Bronchial epithelial cell (primary cell): Measurements from ENCODE around the gene SP9. TPM values are rescaled to one million over a fixed set of nuclear protein-coding genes. Genes with fewer than 3 reads are reported as not detected.

Experiments used
- DNase-seq: peaks from one replicate; pipeline ENCODE4 v3.0.0-alpha.2; 2010; ENCODE audit warnings: low read depth
- FAIRE-seq: peaks from 2 replicates; lab custom pipeline; 2011; peaks lifted over from hg19 to GRCh38; lab: Jason Lieb, UNC
- H3K27me3 ChIP-seq: 2 replicates; pipeline ENCODE4 v1.5.1; 2011; ENCODE audit warnings: low read length; ENCODE audit not compliant: control insufficient read depth, insufficient read depth
- H3K36me3 ChIP-seq: 2 replicates; pipeline ENCODE4 v1.5.1; 2011; ENCODE audit warnings: low read length; ENCODE audit not compliant: control insufficient read depth, insufficient read depth
- H3K4me3 ChIP-seq: 2 replicates; pipeline ENCODE4 v1.5.1; 2011; ENCODE audit warnings: mild to moderate bottlenecking, low read depth, low read length, control low read depth
- CTCF ChIP-seq: IDR thresholded peaks from 2 replicates; pipeline ENCODE4 v1.5.1; 2011; ENCODE audit warnings: mild to moderate bottlenecking, moderate library complexity, low read length, control low read depth, inconsistent platforms; ENCODE audit not compliant: insufficient read depth, severe bottlenecking
- total RNA-seq: library from RNA; depleted of rRNA; stranded (reverse); fragments of >200 nt; gene quantifications from 2 replicates; pipeline ENCODE4 v1.2.1, GENCODE V29; 2014

Gene SP9
- total RNA-seq, 1 donor from 2014 or later: not detected

DNA sequence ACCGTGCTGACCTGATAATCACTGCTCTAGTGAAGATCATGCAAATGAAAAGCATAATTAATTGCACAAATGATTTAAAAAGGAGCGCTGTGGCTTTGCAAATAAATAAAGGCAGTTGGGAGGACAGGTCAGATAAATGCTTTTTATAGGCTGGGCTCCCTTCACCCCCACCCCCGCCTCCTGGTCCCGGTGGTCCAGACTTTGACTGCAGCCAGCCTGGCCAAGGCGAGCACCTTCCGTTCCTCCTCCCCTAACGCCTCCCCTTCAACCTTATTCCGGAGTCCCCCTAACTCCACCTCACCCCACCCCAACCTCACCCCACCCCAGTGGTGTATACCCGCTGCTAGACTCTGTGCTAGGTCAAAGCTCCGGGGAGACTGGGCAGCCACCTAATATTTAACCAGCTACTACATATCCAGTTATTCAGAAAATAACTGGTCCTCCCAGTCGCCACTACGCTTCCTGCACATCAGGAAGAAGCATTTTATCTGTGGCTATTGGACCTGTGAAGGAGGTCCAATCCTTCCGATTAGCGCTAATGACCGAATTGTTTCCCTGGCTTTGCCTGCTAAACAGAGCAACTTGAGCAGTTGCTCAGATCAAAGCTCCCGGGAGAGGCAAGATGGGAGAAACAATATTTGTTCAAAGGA, 3.7 kb upstream of the SP9 start:
- Histone ChIP-seq H3K36me3 (no peaks in the 10 kb centered on the region), H3K27me3 (peaks cover 87% of the 10 kb centered on the region), H3K4me3 (no peak overlapping the region)
- FAIRE-seq (no peak), DNase-seq (no peak)
- no peak for TF ChIP-seq CTCF

DNA sequence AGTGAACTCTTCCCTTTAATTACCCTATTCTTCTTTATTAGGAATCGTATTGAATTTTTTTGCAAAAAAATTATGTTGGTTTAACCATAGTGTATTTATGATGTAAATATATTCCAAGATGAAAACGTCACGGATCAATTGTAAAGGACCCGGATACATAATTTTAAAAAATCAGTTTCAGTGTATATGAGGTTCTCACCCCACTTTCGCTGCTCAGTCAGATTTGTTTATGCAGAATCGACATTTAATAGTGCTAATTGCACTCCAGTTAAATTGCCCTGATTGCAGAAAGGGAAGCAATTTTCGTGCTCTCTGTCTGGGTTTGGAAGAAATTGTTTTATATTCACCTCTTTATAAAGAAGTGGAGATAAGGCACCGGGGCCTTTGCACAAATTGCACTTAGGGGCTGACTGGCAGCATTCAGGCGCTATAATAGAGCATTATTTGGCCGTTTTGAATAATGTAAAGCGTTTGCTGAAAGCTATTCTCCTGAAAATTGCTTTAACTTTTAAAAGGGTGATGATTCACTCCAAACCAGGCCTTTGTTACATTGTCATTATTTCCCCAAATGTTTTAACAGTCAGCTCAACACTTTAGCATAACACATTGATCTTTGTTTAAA, 3.0 kb upstream of the SP9 start:
- FAIRE-seq (no peak), DNase-seq (no peak)

DNA sequence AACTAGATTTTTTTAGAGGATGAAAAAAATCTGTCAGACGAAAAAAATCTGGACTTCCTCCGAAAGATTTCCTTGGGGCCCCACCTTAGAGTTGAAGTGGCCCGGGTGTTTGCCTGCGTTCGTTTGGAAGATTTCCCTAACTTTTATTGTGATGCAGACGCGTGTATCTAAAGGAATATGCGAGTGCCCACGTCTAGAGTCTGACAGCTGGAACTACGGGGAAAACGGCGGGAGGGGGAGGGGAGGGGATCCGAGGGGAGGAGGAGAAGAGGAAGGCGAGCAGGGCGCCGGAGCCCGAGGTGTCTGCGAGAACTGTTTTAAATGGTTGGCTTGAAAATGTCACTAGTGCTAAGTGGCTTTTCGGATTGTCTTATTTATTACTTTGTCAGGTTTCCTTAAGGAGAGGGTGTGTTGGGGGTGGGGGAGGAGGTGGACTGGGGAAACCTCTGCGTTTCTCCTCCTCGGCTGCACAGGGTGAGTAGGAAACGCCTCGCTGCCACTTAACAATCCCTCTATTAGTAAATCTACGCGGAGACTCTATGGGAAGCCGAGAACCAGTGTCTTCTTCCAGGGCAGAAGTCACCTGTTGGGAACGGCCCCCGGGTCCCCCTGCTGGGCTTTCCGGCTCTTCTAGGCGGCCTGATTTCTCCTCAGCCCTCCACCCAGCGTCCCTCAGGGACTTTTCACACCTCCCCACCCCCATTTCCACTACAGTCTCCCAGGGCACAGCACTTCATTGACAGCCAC, 2.4 kb upstream of the SP9 start:
- H3K36me3 ChIP-seq: no peaks in the 10 kb centered on the region
- no peak for FAIRE-seq
- TF ChIP-seq CTCF: no peak
- no peak for DNase-seq
- peaks cover 86% of the 10 kb centered on the region for H3K27me3 ChIP-seq
- H3K4me3 ChIP-seq: no peak overlapping the region

More for the DNA sequence above, 3.0 kb upstream of the SP9 start:
- H3K27me3 ChIP-seq: peaks cover 88% of the 10 kb centered on the region
- no peaks in the 10 kb centered on the region for H3K36me3 ChIP-seq
- no peak overlapping the region for H3K4me3 ChIP-seq
- TF ChIP-seq CTCF: no peak

- Histone ChIP-seq H3K27me3 (peaks cover 88% of the 10 kb centered on the region), H3K36me3 (no peaks in the 10 kb centered on the region), H3K4me3 (no peak overlapping the region)
- no peak for DNase-seq
- FAIRE-seq: no peak
- TF ChIP-seq CTCF: no peak
Observed at GRCh38 chr2:174333017-174333371, 1.8 kb upstream of the SP9 start.

GRCh38 chr2:174333372-174334277, 1.1 kb upstream of the SP9 start:
- Histone ChIP-seq H3K36me3 (no peaks in the 10 kb centered on the region), H3K27me3 (peaks cover 85% of the 10 kb centered on the region), H3K4me3 (no peak overlapping the region)
- no peak for DNase-seq
- FAIRE-seq: no peak
- TF ChIP-seq CTCF: no peak
